SK-N-SH (cell line): Measurements from ENCODE around the gene ST13. TPM values are rescaled to one million over a fixed set of nuclear protein-coding genes. Genes with fewer than 3 reads are reported as not detected.
A peak's percentile ranks its signal among the peaks of the same experiment; 100 is the strongest.

Experiments used
- CTCF ChIA-PET: fragments of 300-600, 350-600 bp; formaldehyde crosslinking; extraction: SDS; loops from one replicate; lab custom pipeline; 2021; lab: Yijun Ruan, JAX
- POLR2A ChIA-PET: fragments of 350-600 bp; sonication (Branson Sonifier 250); formaldehyde crosslinking; extraction: SDS; loops from one replicate; lab custom pipeline; 2020; ENCODE audit warnings: antibody characterized with exemption, inconsistent platforms; lab: Yijun Ruan, JAX
- DNase-seq: peaks from one replicate; pipeline ENCODE4 v3.0.0; 2012
- H2AFZ ChIP-seq: fragments of 200-600 bp; sonication (generic); 2 replicates; pipeline ENCODE4 v1.8.1; 2016; ENCODE audit warnings: antibody characterized with exemption, mild to moderate bottlenecking, low read depth
- H3F3A ChIP-seq: fragments of 200-600 bp; sonication (generic); replicated peaks from 2 replicates; pipeline ENCODE3; 2016; ENCODE audit warnings: antibody characterized with exemption, mild to moderate bottlenecking; ENCODE audit not compliant: insufficient read depth
- H3K27ac ChIP-seq, 2 experiments: fragments of 200-500 bp in 1 of 2; fragments of 200-600 bp in 1 of 2; sonication (Bioruptor generic) in 1 of 2; sonication (generic), shearing (Covaris generic) in 1 of 2; 2 replicates each; pipeline versions ENCODE4 v1.5.1 to v1.6.1; 2014 to 2016; ENCODE audit warnings: low read depth in 2 of 2, inconsistent platforms in 1 of 2, low read length in 1 of 2, mild to moderate bottlenecking in 1 of 2, mixed read lengths in 1 of 2
- H3K27me3 ChIP-seq: fragments of 200-600 bp; sonication (generic), shearing (Covaris generic); 2 replicates; pipeline ENCODE4 v1.6.1; 2016; ENCODE audit warnings: mixed run types; ENCODE audit not compliant: insufficient read depth
- H3K36me3 ChIP-seq, 2 experiments: fragments of 200-500 bp in 1 of 2; fragments of 200-600 bp in 1 of 2; sonication (Bioruptor generic) in 1 of 2; sonication (generic) in 1 of 2; replicated peaks in 1 of 2; 2 replicates each; pipeline versions ENCODE3 to v1.5.1; 2014 to 2016; ENCODE audit warnings: low read length in 1 of 2, mild to moderate bottlenecking in 1 of 2; ENCODE audit not compliant: insufficient read depth in 2 of 2, control insufficient read depth in 1 of 2
- H3K4me1 ChIP-seq, 2 experiments: fragments of 200-500 bp in 1 of 2; fragments of 200-600 bp in 1 of 2; sonication (Bioruptor generic) in 1 of 2; sonication (generic), shearing (Covaris generic) in 1 of 2; 2 replicates each; pipeline versions ENCODE4 v1.5.1 to v1.6.1; 2014 to 2016; ENCODE audit warnings: low read depth in 1 of 2, low read length in 1 of 2, mixed run types in 1 of 2; ENCODE audit not compliant: insufficient read depth in 2 of 2, control insufficient read depth in 1 of 2
- H3K4me2 ChIP-seq: fragments of 200-600 bp; sonication (generic), shearing (Covaris generic); 2 replicates; pipeline ENCODE4 v1.6.1; 2017; ENCODE audit warnings: mixed run types
- H3K4me3 ChIP-seq, 2 experiments: fragments of 200-500 bp in 1 of 2; fragments of 200-600 bp in 1 of 2; sonication (Bioruptor generic) in 1 of 2; sonication (generic), shearing (Covaris generic) in 1 of 2; 2 replicates each; pipeline versions ENCODE4 v1.5.1 to v1.8.1; 2014 to 2016; ENCODE audit warnings: low read depth in 2 of 2, inconsistent platforms in 1 of 2, low read length in 1 of 2, mild to moderate bottlenecking in 1 of 2, mixed read lengths in 1 of 2, moderate library complexity in 1 of 2
- H3K79me2 ChIP-seq: fragments of 200-600 bp; sonication (generic); 2 replicates; pipeline ENCODE4 v1.8.1; 2017; ENCODE audit warnings: mild to moderate bottlenecking; ENCODE audit not compliant: insufficient read depth
- H3K9ac ChIP-seq: fragments of 200-600 bp; sonication (generic); 2 replicates; pipeline ENCODE4 v1.6.1; 2017; ENCODE audit warnings: mixed run types
- H3K9me2 ChIP-seq: fragments of 200-600 bp; sonication (generic); 2 replicates; pipeline ENCODE4 v1.6.1; 2017; ENCODE audit warnings: mixed run types
- H3K9me3 ChIP-seq: fragments of 200-600 bp; sonication (generic); 2 replicates; pipeline ENCODE4 v1.6.1; 2017; ENCODE audit warnings: mixed run types, mild to moderate bottlenecking, moderate library complexity
- H4K20me1 ChIP-seq: fragments of 200-600 bp; sonication (generic); 2 replicates; pipeline ENCODE4 v1.6.1; 2017; ENCODE audit warnings: mild to moderate bottlenecking, mixed run types; ENCODE audit not compliant: insufficient read depth
- CHD2 ChIP-seq: fragments of 150-350 bp; IDR thresholded peaks from 2 replicates; pipeline ENCODE4 v1.6.1; 2018; ENCODE audit warnings: low read length; ENCODE audit not compliant: partially characterized antibody
- EP300 ChIP-seq, 2 experiments: IDR thresholded peaks; 2 replicates each; pipeline versions ENCODE4 v1.4.0 to v1.6.1; 2012; ENCODE audit warnings: borderline replicate concordance in 1 of 2, low read depth in 1 of 2, low read length in 1 of 2
- EZH2phosphoT487 ChIP-seq: fragments of 200-600 bp; sonication (generic); IDR thresholded peaks from 2 replicates; pipeline ENCODE4 v1.6.1; 2017; ENCODE audit warnings: low read depth, mixed run types, mild to moderate bottlenecking, antibody characterized with exemption, moderate library complexity, borderline replicate concordance
- FOSL2 ChIP-seq: IDR thresholded peaks from 2 replicates; pipeline ENCODE4 v1.4.0; 2012; ENCODE audit warnings: low read depth, mild to moderate bottlenecking, moderate library complexity, borderline replicate concordance
- FOXJ3 ChIP-seq: sonication (generic); formaldehyde crosslinking; IDR thresholded peaks from 2 replicates; pipeline ENCODE4 v1.5.1; 2020; ENCODE audit warnings: mild to moderate bottlenecking, missing genetic modification reagents
- FOXM1 ChIP-seq: IDR thresholded peaks from 2 replicates; pipeline ENCODE4 v1.4.0; 2012; ENCODE audit warnings: low read depth, mild to moderate bottlenecking
- GABPA ChIP-seq: IDR thresholded peaks from 2 replicates; pipeline ENCODE4 v1.4.0; 2012; ENCODE audit warnings: low read depth, mild to moderate bottlenecking
- MEF2A ChIP-seq: IDR thresholded peaks from 2 replicates; pipeline ENCODE4 v1.4.0; 2012; ENCODE audit warnings: low read depth, borderline replicate concordance
- MXI1 ChIP-seq: IDR thresholded peaks from 2 replicates; pipeline ENCODE4 v1.6.1; 2012; ENCODE audit warnings: mild to moderate bottlenecking, low read depth, low read length, improper control_type of control experiment
- NFIC ChIP-seq: IDR thresholded peaks from 2 replicates; pipeline ENCODE4 v1.4.0; 2012; ENCODE audit warnings: borderline replicate concordance
- NRF1 ChIP-seq: IDR thresholded peaks from 2 replicates; pipeline ENCODE4 v1.6.1; 2012; ENCODE audit warnings: low read depth, mild to moderate bottlenecking, low read length
- PBX3 ChIP-seq: IDR thresholded peaks from 2 replicates; pipeline ENCODE4; 2012
- POLR2AphosphoS5 ChIP-seq: IDR thresholded peaks from 2 replicates; pipeline ENCODE4 v1.6.1; 2012; ENCODE audit warnings: low read depth, low read length
- RAD21 ChIP-seq: IDR thresholded peaks from 2 replicates; pipeline ENCODE4 v1.6.1; 2012; ENCODE audit warnings: mild to moderate bottlenecking, low read length
- RCOR1 ChIP-seq: fragments of 150-350 bp; IDR thresholded peaks from 2 replicates; pipeline ENCODE4 v1.6.1; 2017; ENCODE audit warnings: antibody characterized with exemption, low read length
- RFX5 ChIP-seq: IDR thresholded peaks from 2 replicates; pipeline ENCODE4 v1.6.1; 2012; ENCODE audit warnings: mild to moderate bottlenecking, improper control_type of control experiment, low read length
- RXRA ChIP-seq: IDR thresholded peaks from 2 replicates; pipeline ENCODE4 v1.4.0; 2012; ENCODE audit warnings: low read depth, mild to moderate bottlenecking, borderline replicate concordance
- SMC3 ChIP-seq: IDR thresholded peaks from 2 replicates; pipeline ENCODE4 v1.6.1; 2012; ENCODE audit warnings: low read depth, low read length, improper control_type of control experiment
- TAF1 ChIP-seq: IDR thresholded peaks from 2 replicates; pipeline ENCODE4 v1.6.1; 2012; ENCODE audit warnings: low read depth, mild to moderate bottlenecking, low read length, moderate library complexity, borderline replicate concordance
- TCF12 ChIP-seq: IDR thresholded peaks from 2 replicates; pipeline ENCODE4 v1.4.0; 2012
- TEAD4 ChIP-seq: IDR thresholded peaks from 2 replicates; pipeline ENCODE4 v1.4.0; 2012; ENCODE audit warnings: mild to moderate bottlenecking, borderline replicate concordance; ENCODE audit not compliant: insufficient read depth
- USF1 ChIP-seq: IDR thresholded peaks from 2 replicates; pipeline ENCODE4 v1.4.0; 2012; ENCODE audit warnings: low read depth, borderline replicate concordance
- USF2 ChIP-seq: fragments of 150-350 bp; IDR thresholded peaks from 2 replicates; pipeline ENCODE4 v1.6.1; 2017; ENCODE audit warnings: antibody characterized with exemption, low read length, low read depth, borderline replicate concordance
- ZBTB33 ChIP-seq: IDR thresholded peaks from 2 replicates; pipeline ENCODE4 v1.4.0; 2012; ENCODE audit warnings: low read depth, borderline replicate concordance
- WGBS: methylation state at CpG from one replicate; pipeline ENCODE4 v1.1.6; 2017; ENCODE audit warnings: low lambda C conversion rate; 5-methylcytosine and 5-hydroxymethylcytosine counted together
- polyA plus RNA-seq, 3 experiments: library from polyadenylated mRNA; depleted of rRNA; stranded (reverse); fragments of >200 nt; gene quantifications; 2 replicates each; pipeline ENCODE4 v1.2.3, GENCODE V29; 2012

ST13 gene
- polyA plus RNA-seq, 1 of the 3 experiments (the other 2 are of a cell fraction): 66.0 TPM

GRCh38 chr22:40792451-40792850, 64.0 kb downstream of the ST13 start:
- peaks cover 0 to 11% of the 10 kb centered on the region in 2 experiments for H3K36me3 ChIP-seq
- no peak overlapping the region for H3K9ac ChIP-seq
- peaks cover 3% of the 10 kb centered on the region for H3F3A ChIP-seq
- 97% methylated on average over 2 of the region's 2 CpGs for WGBS
- no peak overlapping the region for H3K4me3 ChIP-seq
- H3K9me3 ChIP-seq: no peaks in the 10 kb centered on the region
- no peaks in the 10 kb centered on the region for H3K79me2 ChIP-seq
- no peaks in the 10 kb centered on the region for H3K27me3 ChIP-seq
- DNase-seq: no peak
- CTCF ChIA-PET: no interaction called here
- H4K20me1 ChIP-seq: no peaks in the 10 kb centered on the region
- H3K4me1 ChIP-seq: peaks cover 0 to 9% of the 10 kb centered on the region in 2 experiments; a peak in 1 of 4 replicates
- H3K4me2 ChIP-seq: no peak overlapping the region
- no peak for TF ChIP-seq FOSL2
- no peak for TF ChIP-seq GABPA
- no peak for TF ChIP-seq FOXJ3
- no peak for TF ChIP-seq RFX5
- TF ChIP-seq RCOR1: no peak
- no peak for TF ChIP-seq NRF1
- no peak for TF ChIP-seq MEF2A
- no peak for TF ChIP-seq RXRA
- no peak for TF ChIP-seq FOXM1
- TF ChIP-seq CHD2: no peak
- no peak for TF ChIP-seq SMC3
- no peak for TF ChIP-seq NFIC
- no peak for TF ChIP-seq TEAD4
- no peak for TF ChIP-seq ZBTB33
- no peak for TF ChIP-seq TCF12
- no peak for TF ChIP-seq EP300 (IDR thresholded peaks at IDR 0.05; ENCODE audit: borderline replicate concordance in 1 of 2, low read depth in 1 of 2, low read length in 1 of 2)
- TF ChIP-seq, all 33 proteins: peak for 0
- Histone ChIP-seq H2AFZ (no peak overlapping the region), H3K9me2 (no peaks in the 10 kb centered on the region), H3K27ac (no peak overlapping the region)
- POLR2A ChIA-PET: no interaction called here

GRCh38 chr22:40791241-40791640, 65.2 kb downstream of the ST13 start:
- ChIA-PET CTCF (no interaction called here), POLR2A (no interaction called here)
- peaks cover 0 to 11% of the 10 kb centered on the region in 2 experiments for H3K36me3 ChIP-seq
- H3K4me1 ChIP-seq: peaks cover 0 to 9% of the 10 kb centered on the region in 2 experiments; a peak in 1 of 4 replicates
- no peak overlapping the region for H3K9ac ChIP-seq
- no peak overlapping the region for H3K4me3 ChIP-seq
- H3K27ac ChIP-seq: peak overlapping the region in 1 of 2 experiments; percentile 60; a peak in 2 of 4 replicates
- H3K4me2 ChIP-seq: no peak overlapping the region
- peaks cover 3% of the 10 kb centered on the region for H3F3A ChIP-seq
- no peaks in the 10 kb centered on the region for H3K9me2 ChIP-seq
- H3K9me3 ChIP-seq: no peaks in the 10 kb centered on the region
- H3K27me3 ChIP-seq: no peaks in the 10 kb centered on the region
- no peak for DNase-seq
- H4K20me1 ChIP-seq: no peaks in the 10 kb centered on the region
- H2AFZ ChIP-seq: no peak overlapping the region
- H3K79me2 ChIP-seq: no peaks in the 10 kb centered on the region
- TF ChIP-seq RFX5: no peak
- no peak for TF ChIP-seq RXRA
- TF ChIP-seq POLR2AphosphoS5: no peak
- no peak for TF ChIP-seq FOSL2
- TF ChIP-seq TCF12: no peak
- TF ChIP-seq MXI1: no peak
- no peak for TF ChIP-seq PBX3
- no peak for TF ChIP-seq CHD2
- TF ChIP-seq USF1: no peak
- TF ChIP-seq RAD21: no peak
- TF ChIP-seq EZH2phosphoT487: no peak
- no peak for TF ChIP-seq FOXJ3
- no peak for TF ChIP-seq SMC3
- TF ChIP-seq USF2: no peak
- no peak for TF ChIP-seq TAF1
